NCI-H1092 treated with DMSO at 0.1 percent for 48 hours (cell line): Measurements from ENCODE around the gene SIRT5.
A peak's percentile ranks its signal among the peaks of the same experiment; 100 is the strongest.

ENCODE experiments used
- DNase-seq: peaks from one replicate; lab custom pipeline; 2025; lab: John Stamatoyannopoulos, UW

SIRT5 gene

DNA sequence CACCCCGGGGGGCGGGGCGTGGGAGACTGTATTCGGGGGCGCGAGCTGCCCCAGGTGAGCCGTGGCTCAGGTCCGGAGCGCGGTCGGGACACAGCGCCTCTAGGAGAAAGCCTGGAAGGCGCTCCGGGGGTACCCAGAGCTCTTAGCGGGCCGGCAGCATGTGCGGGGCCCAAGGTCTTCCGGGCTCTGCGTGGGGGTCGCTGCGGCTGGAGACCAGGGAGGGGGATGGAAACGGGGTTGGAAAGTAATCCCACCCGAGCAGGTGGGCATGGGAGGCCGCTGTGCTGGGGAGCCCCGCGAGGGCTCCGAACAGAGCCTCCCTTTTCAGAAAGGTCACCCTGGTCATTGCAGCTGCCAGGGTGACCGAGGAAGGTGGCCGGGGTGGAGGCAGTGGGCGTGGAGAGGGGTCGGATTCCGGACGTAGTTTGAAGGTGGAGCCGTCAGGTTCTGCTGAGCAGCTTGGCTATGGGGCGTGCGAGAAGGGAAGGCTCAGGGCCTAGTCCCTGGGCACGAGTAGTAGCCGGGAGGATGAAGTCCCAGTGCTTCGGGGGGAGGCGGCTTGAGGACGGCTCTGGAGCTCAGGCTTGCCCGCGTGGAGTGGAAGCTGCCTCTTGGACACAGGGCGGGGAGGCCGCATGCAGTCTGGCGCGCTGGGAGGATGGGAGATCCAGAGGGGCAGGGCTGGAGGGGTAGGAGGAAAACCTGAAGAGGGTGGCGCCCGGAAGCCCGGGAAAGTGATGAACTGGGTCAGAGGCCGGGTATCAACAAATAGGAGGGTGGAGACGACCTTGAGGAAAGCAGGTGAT is at the start of gene SIRT5:
TSS of gene SIRT5 (plus strand) at position 31 of the 806 bp plus-strand sequence. CDS start 9,510 bp downstream, outside the sequence.
- peak; percentile 79 for DNase-seq

DNA sequence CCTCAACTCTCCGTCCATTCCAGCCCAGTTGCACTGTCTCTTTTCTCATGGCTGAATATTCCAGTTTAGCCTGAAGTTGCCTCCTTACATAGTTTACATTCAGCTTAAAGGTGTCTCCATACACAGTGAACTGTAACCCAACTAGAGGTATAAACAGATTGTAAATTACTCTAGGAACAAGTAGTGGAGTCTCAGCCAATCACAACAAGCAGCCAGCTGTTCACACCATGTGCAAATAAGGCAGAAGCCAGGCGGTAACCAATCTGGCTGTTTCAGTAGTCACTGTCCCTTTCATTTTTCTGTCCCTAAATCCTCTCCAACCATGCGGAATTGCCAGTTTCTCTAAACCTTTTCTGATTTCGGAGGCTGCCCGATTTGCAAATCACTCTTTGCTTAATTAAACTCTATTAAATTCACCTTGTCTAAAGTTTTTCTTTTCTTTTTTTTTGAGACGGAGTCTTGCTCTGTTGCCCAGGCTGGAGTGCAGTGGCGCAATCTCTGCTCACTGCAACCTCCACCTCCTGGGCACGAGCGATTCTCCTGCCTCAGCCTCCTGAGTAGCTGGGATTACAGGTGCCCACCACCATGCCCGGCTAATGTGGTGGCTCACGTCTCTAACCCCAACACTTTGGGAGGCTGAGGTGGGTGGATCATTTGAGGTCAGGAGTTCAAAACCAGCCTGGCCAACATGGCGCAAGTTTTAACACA is 49.4 kb upstream of the SIRT5 start:
- no peak for DNase-seq

DNA sequence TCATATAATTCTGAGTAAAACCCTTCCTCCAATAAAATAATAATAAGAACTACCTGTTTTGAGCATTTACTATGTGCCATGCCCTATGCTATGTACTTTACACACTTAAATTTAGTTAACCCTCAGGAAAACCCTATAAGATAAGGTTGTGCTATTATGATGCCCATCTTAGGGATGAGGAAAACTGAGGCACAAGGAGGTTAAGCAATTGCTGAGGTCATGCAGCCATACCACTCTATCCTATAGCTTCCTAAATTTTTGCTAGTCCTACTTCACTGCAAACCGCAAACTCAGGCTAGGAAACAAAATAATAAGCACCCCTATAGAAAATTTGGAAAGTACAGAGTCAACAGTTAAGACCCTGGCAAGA is 48.1 kb upstream of the SIRT5 start:
- no peak for DNase-seq

DNA sequence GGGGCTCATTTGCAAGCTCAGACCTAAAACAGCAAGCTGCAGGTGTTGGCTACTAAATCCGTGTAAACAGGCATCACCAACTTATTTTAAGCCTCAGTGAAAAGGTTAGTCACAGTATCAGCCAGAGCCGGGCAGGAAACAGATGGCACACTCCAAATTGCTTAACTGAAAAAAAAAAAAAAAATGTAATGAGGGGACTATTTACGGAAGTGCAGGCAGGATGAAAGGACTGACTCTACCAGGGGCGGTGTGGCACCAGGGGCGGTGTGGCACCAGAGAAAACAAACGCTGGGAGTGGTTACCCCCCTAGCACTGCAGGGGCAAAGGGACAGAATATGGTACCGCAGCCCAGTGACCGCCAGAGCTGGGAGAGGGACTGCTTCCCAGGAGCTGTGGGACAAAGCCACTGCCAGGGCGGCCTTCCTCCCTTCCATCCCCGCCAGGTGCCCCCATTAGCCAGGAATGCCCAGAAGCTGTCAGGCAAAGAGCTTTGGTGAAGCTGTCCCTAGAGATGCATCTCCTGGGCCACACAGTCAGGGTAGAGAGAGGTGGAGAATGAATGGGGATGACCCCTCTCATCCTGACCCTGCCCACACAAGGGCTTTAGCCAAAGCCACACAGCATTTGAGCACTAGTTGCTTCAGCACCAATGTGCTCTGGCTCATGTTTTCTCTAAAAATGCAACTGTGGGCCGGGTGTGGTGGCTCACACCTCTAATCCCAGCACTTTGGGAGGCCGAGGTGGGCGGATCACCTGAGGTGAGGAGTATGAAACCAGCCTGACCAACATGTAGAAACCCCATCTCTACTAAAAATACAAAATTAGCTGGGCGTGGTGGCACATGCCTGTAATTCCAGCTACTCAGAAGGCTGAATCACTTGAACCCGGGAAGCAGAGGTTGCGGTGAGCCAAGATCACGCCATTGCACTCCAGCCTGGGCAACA is 47.4 kb upstream of the SIRT5 start:
- peak; percentile 18 for DNase-seq

DNA sequence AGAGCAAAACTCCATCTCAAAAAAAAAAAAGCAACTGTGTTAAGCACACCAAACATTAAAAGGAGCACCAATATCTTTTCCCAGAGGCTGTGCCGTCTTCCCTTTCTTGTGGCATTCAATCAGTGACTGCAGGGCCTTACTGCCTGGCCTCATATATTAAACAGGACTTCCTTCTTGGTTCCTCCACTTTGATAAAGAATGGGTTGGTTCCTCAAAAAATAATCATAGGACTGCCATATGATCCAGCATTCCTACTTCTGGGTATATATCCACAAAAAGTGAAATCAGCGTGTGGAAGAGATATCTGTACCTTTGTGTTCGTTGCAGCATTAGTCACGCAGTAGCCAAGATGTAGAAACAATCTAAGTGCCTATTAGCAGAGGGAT is 46.7 kb upstream of the SIRT5 start:
- no peak for DNase-seq

DNA sequence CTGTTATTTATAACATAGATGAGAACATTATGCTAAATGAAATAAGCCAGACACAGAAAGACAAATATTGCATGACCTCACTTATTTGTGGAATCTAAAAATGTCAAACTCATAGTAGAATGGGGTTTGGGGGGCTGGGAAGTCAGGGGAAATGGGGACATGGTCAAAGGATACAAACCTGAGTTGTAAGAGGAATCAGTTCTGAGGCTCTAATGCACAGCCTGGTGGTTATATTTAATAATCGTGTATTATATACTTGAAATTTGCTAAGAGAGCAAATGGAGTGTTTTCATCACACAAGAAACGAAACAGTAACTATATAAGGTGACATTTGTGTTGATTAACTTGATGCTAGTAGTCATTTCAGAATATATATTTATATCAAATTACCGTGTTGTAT is 46.2 kb upstream of the SIRT5 start:
- no peak for DNase-seq

DNA sequence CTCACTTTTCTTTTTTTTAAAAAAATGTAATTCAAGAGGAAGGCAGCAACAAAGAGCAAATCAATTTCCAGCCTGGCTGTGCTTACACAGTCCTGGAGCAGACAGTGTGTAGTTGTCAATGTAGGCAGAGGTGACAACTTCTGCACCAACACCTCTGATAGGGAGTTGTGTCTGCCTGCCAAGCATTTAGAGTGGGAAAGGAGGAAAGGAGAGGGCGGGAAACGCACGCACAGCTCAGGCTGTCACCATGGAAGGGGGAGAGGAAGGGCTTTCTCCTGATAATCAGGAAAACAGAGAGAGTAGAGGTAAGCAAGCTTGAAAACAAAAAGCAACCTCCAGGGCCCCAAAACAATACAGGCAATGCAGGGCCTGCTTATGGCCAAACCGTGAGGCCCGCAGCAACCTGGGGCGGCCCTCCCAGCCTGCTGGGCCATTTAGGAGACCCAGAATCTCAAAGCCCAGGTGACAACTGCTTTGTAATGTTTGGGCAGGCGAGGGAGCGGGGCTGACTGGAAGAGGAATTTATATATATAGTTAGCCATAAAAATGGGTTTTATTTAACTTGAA is 45.5 kb upstream of the SIRT5 start:
- no peak for DNase-seq

DNA sequence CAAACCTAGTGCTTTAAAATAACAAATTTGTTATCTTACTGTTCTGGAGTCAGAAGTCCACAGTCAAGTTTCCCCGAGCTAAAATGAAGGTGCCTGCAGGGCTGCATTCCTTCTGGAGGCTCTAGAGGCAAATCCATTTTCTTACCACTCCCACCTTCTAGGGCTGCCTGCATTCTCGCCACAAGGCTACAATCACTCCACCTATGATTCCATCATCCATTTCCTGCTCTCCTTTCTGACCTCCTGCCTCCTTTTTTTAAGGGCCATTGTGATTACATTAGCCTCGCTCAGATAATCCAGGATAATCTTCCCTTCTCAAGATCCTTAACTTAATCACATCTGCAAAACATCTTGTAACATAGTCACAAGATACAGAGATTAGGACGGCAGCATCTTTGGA is 42.4 kb upstream of the SIRT5 start:
- DNase-seq: no peak

DNA sequence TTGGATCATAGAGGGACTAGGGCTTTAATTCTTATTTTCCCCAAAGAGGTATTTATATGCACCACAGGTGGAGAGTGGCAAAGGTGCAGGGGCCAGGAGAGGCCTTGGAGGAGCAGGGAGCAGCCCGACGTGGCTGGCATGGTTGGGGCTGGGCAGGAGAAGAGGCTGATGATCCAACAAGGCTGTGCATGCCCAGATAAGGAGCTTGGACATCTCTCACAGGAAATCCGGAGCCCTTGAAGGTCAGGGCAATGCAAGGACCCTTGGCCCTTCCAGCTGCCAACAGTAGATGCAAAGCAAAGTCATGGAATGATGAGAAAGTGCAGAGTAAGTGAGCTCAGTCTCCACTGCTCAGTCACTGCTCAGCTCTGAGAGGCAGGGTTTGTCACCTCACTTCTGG is 39.9 kb upstream of the SIRT5 start:
- DNase-seq: no peak

DNA sequence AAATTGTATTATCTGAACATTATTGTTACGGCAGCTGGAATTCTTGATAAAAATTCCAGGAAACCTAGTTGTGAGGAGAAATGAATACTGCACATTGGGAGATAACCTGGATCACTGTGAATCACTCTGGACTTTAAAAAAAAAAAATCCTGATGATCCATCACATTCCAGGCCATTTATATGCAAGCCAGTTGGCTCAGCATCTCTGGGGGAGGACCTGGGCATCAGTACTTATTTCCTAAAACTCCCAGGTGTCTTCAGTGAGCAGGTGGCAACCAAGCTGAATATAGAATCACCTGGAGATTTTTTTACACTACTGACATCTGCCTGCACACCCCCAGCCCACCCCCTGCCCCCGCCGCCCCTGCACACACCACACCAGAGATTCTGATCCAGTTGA is 39.1 kb upstream of the SIRT5 start:
- no peak for DNase-seq

DNA sequence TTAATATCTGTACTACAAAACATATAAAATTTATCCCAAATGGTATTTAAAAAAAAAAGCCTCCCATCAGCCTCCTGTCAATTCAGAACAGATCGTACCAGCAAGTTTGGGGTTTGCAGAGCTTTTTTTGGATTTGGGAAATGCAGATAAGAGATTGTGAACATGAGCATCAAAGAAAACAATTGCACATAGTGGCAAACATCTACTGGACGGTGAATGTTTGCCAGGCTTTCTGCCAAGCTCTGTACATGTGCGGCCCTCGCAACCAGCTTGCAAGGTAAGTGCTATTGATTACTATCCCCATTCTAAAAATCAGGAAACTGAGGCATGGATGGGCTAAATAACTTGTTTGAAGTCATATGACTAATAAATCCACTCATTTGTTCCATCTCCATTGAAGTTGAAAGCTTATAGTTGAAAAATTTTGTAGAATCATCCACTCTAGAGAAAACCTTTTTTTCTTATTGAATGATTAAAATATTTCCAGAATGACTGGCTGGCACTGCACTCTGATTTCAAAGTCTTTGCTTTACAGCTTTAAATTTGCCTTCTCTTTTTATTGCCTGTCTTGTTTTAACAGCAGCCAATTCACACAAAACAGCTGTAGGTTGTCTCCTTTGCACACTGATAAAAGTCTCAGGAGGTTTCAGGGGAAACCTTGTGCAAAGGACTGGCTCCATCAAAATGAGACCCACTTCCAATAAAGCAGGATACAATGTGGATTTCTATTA is 37.4 kb upstream of the SIRT5 start:
- no peak for DNase-seq

DNA sequence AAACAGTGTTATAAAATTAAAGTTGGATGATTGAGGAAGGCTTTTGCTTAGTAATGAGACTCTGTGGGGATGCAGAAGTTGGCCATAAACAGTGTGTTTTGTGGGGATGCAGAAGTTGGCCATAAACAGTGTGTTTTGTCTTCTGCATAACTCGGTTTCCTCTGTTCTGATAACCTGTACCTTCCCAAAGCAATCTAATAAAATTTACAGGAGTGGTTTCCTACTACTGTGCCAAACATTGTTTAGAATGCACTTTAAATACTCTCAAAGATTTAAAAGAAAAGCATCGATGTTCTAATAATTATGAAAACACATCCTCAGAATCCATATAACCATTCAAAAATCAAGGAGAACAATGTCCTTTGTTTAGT is 36.9 kb upstream of the SIRT5 start:
- no peak for DNase-seq

DNA sequence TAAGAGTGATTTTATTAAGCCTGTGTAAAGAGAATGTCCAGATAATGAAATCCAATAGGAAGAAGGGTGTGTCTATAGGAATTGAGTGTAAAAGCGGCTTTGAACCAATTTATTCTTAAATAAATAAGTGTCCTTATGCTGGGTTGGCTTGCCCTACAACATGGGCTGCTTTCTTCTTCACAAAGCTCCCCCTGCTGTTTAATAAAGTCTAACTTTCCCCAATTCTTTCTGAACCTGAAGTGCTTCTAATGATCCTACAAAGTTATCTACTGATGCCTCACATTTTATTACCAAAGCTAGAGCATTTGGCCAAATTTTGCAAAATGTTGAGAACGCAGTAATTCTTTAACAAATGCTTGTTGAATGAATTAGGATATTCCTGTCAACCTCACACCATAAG is 36.3 kb upstream of the SIRT5 start:
- no peak for DNase-seq

DNA sequence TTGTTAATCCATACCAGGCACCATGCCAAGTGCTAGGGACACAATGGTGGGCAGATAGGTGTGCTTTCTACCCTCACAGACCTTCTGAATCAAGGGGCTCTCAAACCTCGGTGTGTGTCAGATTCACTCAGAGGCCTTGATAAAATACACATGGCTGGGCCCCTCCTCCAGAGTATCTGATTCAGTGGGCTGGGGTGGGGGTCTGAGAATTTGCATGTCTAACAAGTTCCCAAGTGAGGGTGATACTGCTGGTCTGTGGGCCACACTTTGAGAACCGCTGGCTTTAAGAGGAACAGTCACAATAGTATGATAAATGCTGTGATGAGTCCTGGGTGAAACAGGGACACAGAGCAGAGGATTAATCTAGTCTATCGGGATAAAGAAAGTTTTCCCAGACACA is 35.8 kb upstream of the SIRT5 start:
- DNase-seq: no peak

DNA sequence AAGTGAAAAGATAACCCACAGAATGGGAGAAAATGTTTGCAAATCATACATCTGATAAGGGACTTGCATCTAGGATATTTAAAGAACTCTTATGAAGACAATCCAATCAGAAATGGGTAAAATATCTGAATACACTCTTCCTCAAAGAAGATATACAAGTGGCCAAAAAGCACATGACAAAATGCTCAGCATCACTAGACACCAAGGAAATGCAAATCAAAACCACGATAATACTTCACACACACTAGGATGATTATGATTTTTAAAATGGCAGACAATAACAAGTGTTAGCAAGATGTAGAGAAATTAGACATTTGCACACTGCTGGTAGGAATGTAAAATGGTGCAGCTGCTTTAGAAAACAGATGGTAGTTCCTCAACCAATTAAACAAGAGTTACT is 34.8 kb upstream of the SIRT5 start:
- no peak for DNase-seq

DNA sequence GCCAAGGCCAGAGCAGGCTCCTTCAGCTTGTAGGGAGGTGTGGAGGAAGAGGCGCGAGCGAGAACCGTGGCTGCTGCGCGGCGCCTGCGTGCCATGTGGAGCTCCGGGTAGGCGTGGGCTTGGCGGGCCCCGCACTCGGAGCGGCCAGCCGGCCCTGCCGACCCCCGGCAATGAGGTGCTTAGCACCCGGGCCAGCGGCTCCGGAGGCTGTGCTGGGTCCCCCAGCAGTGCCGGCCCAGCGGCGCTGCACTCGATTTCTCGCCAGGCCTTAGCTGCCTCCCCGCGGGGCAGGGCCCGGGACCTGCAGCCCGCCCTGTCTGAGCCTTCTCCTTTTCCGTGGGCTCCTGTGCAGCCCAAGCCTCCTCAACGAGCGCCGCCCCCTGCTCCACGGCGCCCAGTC is 32.9 kb upstream of the SIRT5 start:
- DNase-seq: no peak

DNA sequence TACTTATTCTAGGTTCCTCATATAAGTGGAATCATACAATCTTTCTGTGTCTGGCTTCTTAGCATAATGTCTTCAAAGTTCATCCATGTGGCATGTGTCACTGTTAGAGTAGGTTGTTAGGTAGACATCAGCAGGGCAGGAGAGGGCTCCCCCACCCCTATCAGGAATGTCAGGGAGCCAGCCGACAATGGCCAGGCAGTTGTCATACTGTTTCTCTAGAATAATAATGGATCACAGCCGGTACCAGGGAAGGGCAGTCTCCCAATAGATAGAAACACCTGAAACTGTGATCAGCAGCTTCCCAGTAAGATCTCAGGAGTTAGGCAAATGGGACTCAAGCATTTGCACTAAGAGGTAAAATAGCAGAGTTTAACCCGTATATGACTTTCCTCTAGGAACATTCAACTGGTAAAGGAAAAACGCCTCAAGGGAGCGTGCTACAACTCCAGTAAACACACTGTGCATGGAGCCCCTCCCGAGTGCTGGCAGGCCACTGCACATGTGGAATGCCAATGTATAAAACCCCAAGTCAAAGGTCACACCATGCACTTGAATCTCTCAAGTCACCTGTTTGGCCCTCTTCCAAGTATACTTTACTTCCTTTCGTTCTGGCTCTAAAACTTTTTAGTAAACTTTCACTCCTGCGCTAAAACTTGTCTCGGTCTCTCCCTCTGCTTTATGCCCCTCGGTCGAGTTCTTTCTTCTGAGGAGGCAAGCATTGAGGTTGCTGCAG is 29.8 kb upstream of the SIRT5 start:
- DNase-seq: no peak

DNA sequence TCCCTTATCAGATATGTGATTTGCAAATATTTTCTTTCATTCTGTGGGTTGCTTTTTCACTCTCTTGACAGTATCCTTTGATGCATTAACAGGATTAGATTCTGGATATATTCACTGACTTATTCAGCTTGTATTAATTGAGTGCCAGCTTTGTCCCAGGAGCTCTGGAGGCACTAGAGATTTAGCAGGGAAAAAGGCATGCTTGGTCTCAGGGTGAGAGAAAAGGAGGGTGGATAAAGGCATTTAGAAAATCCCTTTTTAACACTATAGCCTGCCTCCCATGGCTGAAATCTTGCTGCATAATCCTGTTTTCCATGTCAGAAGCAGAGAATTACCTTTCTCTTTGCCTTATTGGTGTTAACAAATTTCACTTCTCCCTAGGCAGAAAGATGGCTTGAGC is 28.5 kb upstream of the SIRT5 start:
- no peak for DNase-seq

DNA sequence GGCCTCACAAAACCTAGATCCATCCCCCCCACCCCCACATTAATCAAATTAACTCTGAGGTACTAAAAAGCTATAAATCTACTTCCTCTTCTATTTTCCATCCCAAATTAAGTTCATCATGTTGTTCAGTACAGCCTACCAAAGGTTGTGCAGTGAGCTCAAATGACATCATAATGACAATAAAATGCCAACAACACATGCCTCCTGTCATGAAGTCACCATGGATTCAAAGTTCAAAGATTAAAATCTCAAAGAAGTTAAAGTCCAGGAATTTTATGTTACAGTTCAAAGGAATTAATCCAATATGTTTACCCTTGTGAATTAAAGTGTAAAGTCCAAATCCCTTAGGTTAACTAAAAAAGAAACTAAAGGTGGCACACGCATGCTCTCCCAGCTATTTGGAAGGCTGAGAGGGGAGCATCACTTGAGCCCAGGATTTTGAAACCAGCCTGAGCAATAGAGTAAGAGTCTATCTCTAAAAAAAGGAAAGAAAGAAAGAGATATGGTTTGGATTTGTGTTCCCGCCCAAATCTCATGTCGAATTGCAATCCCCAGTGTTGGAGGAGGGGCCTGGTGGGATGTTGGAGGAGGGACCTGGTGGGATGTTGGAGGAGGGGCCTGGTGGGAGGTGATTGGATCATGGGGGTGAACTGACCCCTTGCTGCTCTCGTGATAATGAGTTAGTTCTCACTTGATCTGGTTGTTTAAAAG is 25.7 kb upstream of the SIRT5 start:
- no peak for DNase-seq

DNA sequence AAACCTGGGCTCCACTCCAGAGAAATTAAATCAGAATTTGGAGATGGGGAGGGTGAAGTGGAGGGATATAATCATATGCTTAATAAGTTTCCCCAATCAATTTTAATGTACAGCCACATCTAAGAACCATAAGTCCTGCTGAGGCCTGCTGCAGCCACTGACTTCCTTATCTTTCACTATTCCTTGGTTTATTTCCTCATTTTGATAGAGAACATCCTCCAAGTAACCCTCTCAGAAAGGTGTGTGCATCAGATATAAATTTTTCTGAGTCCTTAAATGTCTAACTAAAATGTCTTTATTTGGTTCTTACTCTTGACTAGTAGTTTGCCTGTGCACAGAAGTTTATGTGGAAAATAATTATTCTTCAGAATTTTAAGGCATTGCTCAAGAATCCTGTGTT is 23.7 kb upstream of the SIRT5 start:
- no peak for DNase-seq
